WTC11 (cell line): Measurements from ENCODE around the gene SERP2.

Experiments used
- CREB1 ChIP-seq: sonication (generic); formaldehyde crosslinking; IDR thresholded peaks from 2 replicates; pipeline ENCODE4 v1.8.0; 2023; ENCODE audit warnings: mild to moderate bottlenecking, missing genetic modification reagents
- TEAD1 ChIP-seq: sonication (generic); formaldehyde crosslinking; IDR thresholded peaks from 2 replicates; pipeline ENCODE4 v1.8.0; 2022; ENCODE audit warnings: mild to moderate bottlenecking, missing genetic modification reagents
- TP53 ChIP-seq: sonication (generic); formaldehyde crosslinking; IDR thresholded peaks from 2 replicates; pipeline ENCODE4 v1.8.1; 2023; ENCODE audit warnings: mild to moderate bottlenecking, missing genetic modification reagents

GRCh38 chr13:44334751-44335150, 38.9 kb upstream of the SERP2 start:
- TF ChIP-seq CREB1 (no peak), TEAD1 (CRISPR knock-in tag) (no peak), TP53 (CRISPR knock-in tag) (no peak)
